ENCODE results near the gene GRIK3.

The GRIK3 gene

DNA sequence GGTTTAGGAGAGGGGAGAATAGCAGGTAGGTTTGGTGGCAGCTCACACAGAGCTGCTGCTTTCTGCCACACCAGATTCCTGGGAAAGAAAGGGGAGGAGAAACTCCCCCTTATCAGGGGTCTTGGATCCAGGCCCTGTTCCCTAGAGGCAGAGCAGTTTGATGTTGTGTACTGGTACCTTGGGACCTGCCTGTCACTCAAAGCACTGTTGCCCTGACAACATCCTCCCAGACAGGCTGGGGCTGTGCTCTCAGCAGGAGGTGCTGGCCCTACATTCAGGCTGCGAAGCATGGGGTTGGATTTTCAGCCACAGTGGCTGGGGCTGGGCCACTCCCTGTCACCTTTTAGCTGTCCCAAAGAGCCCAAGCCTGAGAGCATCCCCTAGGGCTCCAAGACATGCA is 188.0 kb downstream of the GRIK3 start:
- DNase-seq: no peak

DNA sequence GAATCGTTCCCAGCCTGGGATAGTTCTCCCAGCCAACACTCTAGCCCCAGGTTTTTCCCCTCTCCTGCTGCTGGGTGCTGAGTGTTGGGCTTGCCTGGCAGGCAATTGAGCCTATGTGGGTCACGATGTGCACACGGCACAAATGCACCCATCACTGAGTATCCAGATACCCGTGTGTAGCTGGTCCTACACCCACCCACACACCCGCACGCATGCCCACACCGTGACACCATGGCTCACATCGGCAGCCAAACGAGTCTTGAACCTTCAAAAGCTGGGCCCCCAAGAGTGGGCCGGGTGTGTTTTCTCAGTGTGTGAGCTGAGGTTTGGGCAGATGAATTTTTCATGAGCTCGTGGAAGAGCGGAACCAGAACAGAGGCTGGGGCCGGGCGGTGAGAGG is 188.5 kb downstream of the GRIK3 start:
- DNase-seq: no peak

DNA sequence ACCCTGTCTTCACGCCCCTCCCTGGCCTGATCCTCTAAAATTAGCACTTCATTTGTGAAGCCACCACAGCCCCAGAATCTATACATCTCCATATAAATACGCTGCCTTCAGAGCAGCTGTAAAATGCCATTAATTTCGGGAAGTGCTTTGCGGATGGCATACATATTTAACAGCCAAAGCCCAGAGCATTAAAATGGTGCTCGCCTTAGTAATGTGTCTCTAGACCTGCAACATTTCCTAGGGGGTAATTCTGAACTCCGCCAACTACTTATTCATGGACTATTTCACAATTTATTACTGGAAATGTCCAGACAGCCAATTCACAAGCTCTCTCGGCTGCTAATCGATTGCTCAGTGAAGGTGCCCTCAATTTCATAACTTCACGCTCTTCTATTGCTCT is 189.4 kb downstream of the GRIK3 start:
- no peak for DNase-seq

DNA sequence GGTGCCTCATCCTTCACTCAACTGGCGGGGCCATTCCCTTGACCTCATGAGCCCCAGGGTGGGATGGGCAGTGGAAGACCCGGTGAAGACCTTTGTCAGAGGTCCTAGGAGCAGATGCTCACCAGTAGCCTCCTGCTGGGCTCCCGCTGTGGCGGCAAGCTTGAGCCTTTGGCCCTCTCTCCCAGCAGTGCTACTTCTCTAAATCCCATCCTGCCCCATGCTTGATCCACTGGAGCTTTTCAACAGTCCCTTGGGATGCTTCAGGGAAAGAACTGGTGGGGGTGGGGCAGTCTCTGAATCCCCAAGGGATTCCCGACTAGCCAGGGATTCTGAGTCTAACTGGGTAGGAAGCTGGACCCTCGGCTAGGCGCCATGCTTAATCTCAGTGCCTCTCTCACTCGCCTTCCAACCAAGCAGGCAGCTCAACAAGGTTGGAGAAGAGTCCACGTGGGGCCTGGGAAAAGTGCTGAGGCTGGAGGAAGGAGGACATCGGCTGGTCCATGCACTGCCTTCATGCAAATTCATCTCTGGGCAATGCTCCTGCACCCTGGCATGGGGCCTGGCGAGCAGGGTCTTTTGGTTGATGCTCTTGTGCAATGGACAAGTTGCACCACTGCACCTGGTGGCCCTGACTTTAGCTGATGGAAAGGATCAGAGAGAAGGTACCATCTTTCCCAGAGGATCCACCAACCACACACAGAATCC is 190.3 kb downstream of the GRIK3 start:
- DNase-seq: no peak

DNA sequence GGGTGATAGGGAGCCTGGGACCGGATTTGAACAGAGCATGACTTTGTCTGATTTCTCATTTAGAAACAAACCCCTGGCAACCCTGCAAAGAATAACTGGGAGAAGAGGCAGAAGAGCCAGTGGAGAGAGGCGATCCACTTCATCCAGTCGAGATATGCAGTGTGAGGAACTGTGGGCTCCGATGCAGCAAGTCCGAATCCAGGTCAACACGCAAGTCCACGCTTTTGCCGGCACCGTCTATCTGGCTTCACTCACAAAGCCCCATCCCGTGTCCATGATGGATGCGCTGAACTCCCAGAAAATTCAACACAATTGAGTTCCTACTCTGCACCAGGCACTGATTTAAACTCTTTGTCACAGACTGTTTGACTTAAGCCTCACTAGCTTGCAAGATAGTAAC is 191.3 kb downstream of the GRIK3 start:
- no peak for DNase-seq

DNA sequence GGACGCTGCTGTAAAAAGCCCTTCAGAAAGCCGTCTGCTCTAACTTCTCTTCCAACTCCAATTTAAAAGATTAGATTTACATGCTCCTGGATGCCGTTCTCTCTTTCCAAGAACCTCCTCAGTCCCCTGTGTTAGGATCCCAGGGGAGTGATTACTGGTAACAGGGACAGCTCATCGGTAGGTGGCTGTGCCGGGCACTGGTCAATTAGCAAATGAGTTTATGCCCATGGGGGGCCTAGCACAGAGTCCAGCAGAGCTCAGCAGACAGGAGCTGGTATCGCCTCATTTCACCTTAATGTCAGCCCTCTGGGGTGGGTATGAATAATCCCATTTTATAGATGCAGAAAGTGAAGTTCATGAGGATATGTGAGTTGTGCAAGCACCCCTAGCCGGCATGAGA is 191.9 kb downstream of the GRIK3 start:
- DNase-seq: no peak

DNA sequence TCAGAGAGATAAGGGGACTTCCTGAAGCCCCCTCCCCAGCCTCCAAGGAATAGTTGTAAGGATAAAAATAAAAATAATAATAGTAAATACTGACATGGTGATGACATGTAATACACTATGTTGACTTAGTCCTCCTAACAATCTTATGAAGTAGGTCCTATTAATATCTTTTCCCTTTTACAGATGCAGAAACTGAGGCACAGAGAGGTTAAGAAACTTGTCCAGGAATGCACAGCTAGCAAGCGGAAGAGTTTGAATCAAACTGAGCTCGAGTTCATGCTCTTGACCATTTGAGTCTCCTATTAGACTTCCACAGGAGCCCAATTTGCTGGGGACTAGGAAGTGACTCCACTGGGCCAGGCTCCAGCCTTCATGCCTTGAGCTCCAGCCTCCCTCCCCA is 194.8 kb downstream of the GRIK3 start:
- DNase-seq: no peak

DNA sequence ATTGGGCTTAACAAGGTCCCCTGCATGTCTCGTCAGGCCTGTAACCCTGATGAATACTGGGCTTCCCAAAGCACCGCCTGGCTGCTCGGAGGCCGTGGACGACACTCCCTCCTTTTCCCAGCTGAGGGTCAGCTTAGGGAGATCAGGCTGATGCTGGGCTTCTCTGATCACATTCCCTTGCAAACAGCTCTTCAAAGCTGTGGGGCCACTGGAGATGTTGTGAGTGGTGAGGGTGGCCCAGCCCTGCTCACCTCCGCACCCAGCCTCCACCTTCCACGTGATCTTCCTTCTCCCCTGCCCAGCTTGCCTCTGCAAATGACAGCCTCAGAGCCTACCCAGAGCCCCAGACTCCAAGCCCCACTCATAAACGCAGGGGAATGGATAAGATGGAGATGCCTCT is 195.4 kb downstream of the GRIK3 start:
- DNase-seq: no peak

DNA sequence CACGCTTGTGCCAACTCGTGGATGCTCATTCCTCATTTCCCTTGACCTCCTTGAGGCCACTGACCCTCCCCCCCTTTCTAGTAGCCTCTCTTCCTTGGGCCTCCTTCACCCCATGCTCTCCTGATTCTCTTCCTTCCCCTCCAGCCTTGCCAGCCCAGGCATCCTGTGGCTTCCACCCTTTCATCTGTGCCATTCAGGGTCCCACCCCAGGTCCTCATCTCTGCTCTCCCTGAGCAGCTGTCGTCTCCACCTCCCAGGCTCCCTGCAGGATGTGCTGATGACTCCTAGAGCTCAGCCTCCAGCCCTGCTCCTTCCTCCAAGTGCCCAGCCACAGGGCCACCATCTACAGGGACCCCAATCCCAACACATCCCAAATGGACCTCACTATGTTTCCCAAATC is 197.4 kb downstream of the GRIK3 start:
- DNase-seq: no peak

DNA sequence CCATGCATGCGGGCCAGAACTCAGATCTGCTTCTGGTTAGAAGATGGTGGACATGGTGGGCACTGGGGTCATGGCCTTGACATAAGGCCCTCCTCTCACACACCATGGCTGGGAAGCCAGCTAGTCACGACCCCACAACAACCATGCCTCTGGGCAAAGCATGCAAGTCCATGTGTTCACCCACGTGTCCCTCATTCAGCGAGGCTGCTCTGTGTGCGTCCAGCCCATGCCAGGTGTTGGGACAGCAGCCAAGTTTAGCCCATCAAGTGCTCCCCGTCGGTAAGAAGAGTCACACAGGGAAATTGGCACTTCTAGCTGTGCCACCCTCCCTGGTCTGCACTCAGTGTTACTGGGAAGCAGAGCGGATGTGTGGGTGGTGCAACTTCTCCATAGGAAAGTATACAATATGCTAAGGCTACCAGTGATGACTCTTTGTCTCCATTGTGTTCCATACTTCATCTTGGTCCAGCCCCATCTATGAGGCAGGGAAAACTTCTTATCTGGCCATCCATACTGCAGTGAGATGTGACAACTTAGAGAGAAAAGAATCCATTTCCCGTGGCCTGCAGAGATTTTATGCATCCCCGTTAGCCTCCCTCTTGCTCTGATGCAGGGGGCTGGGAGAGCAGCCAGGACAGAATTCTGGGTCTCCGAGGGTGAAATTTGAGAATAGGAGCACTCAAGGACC is 198.0 kb downstream of the GRIK3 start:
- no peak for DNase-seq

DNA sequence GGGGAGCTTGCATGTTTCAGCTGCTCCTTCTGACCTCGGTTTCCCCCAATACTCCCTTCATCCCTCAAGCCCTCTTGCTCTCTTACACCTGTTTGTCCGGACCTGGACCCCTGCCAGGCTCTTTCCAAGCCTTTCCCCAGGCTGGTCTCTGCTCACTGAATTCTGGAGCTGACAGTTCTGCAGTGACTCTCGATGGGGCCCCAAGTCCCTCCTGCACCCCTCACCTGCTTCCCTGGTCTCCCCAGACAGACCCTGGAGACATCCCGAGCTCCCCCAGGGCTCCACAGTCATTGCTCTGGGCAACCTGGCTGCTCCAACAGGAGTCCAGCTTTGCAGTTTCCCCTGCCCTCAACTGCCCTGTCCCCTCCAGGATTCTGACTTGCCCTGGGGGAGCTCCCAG is 198.6 kb downstream of the GRIK3 start:
- no peak for DNase-seq

DNA sequence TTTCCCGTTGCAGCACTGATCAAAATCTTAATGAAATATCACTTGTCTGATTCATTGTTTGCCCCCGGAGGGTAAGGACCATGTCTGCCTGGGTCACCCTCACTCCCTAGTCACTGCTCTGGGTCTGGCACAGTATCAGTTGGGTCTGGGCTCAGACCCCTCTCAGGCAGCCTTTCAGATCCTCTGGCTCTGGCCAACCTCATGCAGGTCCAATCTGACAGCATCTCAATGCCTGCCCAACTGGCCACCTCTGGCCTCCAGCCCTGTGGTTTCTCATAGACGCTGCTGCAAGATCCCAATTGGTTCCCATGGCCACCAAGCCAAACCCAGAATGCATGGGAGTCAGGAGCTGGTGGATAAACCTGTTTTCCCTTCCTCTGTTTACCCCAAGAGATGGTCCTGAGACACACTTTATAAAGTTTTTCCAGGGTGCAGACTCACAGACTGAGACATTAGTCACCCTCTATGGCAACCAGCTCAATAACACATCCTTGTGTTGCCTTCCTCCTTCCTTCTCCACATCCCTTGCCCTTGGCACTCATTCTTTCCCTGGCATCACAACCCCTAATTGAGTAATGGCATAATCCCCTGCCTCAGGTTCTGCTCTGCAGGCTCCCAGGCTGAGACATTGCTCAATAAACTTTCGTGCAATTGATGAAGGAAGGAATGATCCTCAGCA is 199.2 kb downstream of the GRIK3 start:
- no peak for DNase-seq

DNA sequence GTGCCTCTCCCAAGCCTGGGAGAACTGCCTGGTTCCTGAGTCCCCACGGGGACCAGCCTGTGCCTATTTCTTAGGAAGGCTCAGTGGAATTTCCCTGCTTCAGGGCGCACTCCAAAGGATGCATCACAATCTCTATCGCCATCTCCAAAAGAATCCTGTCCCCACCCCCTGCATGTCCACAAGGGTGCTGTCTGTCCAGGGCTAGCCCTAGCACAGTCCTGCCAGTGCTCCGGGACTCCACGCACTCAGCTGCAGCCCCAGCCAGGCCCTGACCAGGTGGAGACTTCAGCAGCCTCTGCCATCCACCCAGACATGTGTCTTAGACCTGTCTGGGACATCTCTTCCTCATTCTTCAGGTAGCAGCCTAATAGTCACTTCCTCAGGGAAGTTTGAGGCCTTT is 199.7 kb downstream of the GRIK3 start:
- no peak for DNase-seq

DNA sequence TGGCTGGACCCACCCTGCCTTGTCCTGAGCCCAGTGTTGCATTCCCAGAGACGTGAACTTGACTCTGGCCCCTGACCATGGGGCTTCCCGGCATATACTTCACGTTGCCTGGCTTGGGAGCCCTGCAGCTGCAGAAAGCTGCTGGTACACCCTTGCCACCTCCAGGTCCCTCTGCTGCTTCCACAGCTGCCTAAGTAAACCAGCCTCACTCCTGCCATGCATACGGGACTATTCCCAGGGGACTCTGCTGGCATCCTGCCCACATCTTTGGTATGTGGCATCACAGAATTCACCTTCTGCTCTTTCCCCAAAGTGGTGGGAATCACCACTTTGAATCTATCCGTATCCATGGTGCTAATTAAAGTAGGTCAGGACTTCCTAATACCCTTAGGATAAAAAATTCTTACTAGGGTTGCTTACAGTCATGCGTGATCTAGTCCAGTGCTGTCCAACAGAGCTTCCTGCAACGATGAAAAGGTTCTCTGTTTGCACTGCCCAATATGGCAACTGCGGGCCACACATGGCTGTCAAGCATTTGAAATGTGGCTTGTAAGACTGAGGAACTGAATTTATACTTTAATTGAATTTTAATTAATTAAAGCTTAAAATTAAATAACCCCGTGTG is 203.0 kb downstream of the GRIK3 start:
- no peak for DNase-seq

DNA sequence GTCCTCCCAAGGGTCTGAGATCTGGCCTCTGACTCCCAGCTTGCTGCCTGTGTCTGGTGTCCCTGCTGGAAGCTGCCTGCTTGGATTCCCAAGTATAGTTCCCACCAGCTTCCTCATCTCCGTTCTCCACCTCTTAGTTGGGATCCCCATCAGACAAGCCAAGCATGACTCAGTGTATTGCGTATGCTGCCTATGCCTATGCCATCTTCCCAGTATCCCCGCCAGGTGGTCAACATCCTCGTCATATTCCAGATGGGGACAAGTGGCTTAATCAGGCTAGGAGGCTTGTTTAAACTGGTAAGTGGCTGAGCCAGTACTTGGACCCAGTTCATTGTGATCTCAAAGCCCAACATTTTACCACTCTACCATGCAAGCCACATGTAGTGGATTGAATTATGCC is 204.4 kb downstream of the GRIK3 start:
- no peak for DNase-seq

DNA sequence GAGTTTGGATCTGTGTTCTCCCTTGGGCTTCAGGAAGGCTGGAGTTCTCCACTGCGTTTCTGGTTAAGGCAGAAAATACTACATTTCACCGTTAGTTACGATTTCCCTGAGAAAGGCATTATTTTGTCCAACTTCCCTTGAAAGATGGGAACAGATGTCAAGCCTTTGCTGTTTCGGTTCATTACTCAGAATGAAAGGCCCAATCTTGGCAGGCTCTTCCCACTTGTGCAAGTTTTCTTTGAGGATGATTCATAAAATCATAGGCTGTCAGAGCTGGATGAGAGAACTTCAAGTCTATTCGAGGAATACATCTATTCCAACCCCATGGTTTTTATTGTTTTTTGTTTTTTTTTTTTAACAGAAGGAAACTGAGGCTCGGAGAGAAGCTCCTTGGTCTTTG is 205.2 kb downstream of the GRIK3 start:
- DNase-seq: no peak

DNA sequence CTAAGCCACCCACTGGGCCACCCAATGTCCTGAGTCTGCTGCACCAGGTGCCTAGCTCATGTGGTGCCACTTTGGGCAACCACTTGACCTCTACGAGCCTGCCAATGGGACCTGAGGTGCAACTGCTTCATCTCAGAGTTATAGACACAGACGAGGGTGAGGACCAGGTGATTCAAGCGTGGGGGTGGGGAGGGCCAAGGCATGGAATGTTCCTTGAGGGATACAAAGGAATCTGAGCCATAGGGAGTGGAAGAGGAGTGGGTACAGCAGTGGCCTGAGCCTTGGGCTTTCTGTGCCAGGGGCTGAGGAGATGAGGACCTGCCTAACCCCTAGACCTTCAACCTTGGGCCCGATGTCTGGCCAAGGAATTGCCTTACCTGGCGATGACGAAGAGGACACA is 209.1 kb downstream of the GRIK3 start:
- DNase-seq: no peak

DNA sequence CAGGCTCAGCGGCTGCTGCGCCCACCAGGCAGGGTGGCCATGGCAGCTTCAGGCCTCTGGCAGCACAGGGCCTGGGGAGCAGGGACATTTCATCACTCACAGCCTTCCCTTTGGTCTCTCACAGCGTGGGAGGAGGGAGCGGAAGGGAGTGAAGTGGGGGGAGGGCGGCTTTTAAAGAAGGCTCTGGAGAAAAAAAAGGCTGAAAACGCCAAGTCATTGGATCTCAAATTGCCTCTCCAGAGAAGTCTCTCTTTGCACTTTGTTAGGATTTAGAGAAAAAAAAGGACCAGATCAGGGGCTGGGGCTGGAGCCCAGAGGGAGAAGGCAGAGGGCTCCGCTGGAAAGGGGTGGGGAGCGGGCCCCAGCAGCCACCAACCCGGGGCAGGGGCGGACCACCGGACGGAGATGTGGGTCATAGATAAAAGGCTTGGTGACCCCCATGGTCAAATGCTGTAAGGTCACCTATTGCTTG is 209.9 kb downstream of the GRIK3 start:
- no peak for DNase-seq

DNA sequence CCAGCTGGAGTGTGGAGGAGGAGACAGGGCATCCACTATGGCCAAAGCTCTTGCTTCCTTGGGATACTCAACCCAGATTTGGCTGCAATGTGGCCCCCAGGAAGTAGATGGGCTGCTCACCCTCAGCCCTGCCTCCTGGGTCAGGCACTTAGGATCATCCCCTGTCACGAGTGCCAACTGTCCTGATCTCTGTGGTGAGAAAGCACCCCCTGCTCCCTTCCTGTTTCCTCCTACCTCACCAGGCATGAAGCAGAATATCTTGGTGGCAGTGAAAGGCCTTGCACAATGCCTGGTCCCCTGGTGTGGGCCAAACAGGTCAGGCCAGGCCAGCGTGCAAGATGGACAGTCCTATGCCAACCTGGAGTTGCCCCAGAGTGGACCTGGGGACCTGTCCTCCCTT is 211.7 kb downstream of the GRIK3 start:
- DNase-seq: no peak

DNA sequence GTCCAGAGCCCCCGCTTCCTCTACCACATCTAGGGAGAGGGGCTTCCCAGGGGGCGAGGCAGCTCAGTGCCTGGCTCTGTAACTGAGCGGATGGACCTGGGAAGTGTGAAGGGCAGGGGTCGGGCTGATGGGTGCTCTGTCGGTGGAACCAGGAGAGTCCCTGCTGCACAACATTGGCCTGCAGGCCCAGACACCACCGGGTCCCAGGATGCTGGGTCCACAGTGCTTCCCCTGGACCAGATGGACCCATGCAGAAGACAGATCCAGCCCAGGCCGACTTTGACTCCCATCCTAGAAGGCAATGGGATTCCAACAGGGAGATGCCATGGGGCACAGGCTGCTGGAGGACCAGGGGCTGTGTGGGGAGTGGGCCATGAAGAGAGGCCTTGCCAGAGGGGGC is 212.9 kb downstream of the GRIK3 start:
- DNase-seq: no peak

DNA sequence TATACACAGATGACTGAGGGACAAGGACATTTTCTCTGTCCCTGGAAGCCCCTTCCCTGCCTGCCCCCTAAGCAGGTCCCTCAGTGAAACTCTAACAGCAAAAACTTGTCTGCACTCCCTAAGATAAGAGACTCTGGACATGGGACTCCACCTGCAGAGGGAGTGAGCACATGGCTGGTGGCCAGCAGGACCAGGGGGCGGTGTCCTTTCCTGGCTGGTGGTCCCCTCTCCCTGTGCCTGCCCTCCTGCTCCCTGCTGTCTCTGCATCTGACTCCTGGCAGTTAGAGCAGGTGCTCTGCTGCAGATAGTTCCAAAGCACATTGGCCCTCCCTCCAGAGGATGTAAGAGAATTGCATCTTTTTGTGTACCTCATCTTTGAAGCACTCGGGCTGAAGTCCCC is 215.5 kb downstream of the GRIK3 start:
- no peak for DNase-seq

DNA sequence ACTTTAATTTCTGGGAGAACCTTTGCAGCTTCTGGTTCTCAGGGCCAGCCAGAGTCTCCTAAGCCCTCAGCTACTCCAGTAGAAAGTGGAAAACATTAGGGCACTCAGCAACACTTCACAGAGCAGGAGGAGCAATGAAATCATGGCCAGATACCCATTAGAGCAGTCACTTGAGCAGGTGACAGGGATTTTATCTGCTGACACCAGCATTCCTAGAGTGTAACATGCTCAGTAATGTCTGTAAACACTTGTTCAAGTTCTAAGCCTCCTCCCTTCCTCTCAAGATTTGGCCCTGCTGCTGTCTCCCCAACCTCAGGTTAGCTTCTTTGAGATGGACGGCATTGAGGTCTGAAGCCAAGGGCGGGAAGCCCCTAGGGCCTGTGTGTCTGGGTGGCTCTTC is 218.0 kb downstream of the GRIK3 start:
- no peak for DNase-seq

DNA sequence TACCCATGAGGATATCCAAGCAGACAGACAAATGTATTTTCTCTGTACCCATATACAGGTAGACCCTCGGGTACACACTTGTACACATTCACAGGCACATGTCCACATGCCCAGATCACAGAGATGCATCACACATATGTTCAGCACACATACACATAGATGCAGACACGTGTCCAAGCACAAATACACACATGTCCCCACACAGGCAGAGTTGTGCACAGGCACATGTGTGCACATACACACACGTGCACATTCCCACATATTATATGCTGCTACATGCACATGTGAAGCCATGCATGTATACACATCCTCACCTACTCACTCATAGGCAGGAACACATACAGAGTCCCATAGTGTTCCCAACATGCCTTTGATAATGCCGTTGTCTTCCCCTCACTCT is 219.5 kb downstream of the GRIK3 start:
- DNase-seq: no peak

DNA sequence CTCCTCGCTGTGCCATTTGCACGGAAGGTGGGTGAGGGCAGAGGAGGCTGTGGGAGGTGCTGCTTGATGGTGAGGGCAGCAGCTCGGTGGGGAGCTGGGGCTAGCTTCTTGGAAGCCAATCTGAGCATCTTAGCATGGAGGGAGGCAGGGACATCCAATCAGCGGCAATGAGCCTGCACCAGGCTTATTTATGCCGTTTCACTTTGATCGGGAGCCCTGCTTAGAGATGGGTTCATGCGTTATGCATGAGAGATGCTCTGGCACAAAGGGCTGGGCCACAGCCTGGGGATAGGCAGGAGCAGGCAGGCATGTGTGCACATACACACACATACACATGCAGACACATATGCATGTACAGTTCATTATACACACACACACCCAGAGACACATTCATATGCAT is 220.2 kb downstream of the GRIK3 start:
- no peak for DNase-seq
